GM18520 (cell line): ENCODE results near the gene C3orf49.
A peak's percentile ranks its signal among the peaks of the same experiment; 100 is the strongest.

Source experiments
- ATAC-seq: cut with Tn5 transposase; IDR thresholded peaks from one replicate; pipeline ENCODE4 v1.9.1; 2021; ENCODE audit not compliant: unreplicated experiment

The C3orf49 gene

GRCh38 chr3:63819151-63819398 lies at the start of gene C3orf49:
Gene C3orf49 (plus strand): TSS chr3:63819299. CDS start chr3:63819472, 173 bp downstream.
- no peak for ATAC-seq

- ATAC-seq, result no peak
Measured at GRCh38 chr3:63774781-63775180, 44.3 kb upstream of the C3orf49 start.

GRCh38 chr3:63779227-63779626 lies 39.9 kb upstream of the C3orf49 start:
- no peak for ATAC-seq

- ATAC-seq, result no peak
Measured at GRCh38 chr3:63791974-63792373, 27.1 kb upstream of the C3orf49 start.

- ATAC-seq, result no peak
Measured at GRCh38 chr3:63795438-63795837, 23.7 kb upstream of the C3orf49 start.

DNA sequence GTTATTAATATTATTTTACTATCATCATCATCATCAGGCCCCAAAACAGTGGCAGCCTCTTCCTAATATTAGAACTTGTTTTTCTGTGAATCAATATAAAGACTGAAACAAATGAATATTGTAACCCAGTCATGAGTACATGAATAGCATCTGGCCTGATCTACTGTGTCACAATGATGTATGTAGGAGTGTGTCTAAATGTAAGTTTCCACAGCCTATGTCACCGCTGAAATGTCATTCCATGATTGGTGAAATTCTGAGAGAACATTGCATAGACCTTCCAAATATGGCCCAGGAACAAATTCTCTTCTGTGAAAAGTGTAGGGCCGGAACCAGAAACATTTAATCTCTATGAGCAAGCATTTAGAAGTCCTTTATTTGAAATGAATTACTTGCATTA lies 20.6 kb upstream of the C3orf49 start:
- no peak for ATAC-seq

DNA sequence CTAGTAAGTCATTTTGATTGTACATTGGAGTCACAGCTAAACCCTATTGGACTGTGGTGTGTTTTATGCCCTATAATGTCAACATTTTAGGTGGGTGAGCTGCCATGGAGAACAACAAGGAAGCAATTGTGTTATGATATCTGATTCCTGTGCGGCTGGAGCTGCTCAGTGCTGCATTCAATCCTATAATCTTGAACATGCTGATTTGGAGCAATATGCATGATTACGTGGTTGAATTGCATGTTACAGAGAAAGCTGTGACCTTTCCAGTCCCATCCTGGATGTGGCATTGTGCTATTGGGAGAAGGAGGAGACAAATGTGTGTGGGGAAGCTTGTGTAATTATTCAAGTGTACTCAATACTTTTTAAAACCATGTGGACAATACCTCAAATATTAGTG lies 20.1 kb upstream of the C3orf49 start:
- ATAC-seq, result no peak

GRCh38 chr3:63800097-63800496 lies 19.0 kb upstream of the C3orf49 start:
- no peak for ATAC-seq

DNA sequence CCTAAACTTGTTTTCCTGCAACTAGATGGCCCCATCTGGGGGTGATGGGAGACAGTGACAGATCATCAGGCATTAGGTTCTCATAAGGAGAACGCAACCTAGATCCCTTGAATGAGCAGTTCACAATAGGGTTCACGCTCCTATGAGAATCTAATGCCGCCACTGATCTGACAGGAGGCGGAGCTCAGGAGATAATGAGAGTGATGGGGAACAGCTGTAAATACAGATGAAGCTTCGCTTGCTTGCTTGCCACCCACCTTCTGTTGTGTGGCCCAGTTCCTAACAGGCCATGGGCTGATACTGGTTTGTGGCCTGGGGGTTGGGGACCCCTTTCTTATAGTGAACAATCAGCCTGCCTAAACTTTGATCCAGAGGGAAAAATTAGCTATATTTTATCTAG lies 15.2 kb upstream of the C3orf49 start:
- ATAC-seq, result no peak

GRCh38 chr3:63807961-63808565 lies 11.0 kb upstream of the C3orf49 start:
- ATAC-seq, result no peak

DNA sequence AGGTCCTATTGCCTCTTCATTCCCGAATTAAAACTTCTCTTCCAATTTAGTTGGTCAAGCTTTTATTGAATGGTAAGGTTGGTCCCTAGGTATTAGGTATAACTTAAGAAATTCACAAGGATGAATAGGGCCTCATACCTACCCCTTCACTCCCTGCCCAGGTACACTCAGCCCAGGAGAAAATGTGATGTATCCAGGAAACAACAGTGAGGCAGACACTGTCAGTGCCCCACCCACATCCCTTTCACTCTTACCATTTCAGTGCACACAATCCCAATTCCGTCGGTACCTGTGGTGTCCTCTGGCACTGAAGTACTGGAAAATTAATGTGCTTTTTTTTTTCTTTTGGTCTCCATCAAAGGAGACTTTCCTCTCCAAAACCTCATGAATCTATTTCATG lies 10.5 kb upstream of the C3orf49 start:
- ATAC-seq, result no peak

DNA sequence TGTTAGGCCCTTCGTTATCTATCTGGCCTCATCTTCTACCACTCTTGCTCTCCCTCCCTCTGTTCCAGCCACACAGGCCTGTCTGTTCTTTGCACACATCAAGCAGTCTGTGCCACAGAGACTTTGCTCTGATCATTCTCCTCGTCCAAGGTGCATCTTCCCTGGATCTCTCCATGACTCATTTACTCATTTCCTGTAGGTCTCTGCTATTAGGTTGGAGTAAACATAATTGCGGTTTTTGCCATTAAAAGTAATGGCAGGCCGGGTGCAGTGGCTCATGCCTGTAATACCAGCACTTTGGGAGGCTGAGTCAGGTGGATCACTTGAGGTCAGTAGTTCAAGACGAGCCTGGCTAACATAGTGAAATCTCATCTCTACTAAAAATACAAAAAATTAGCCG lies 9.5 kb upstream of the C3orf49 start:
- ATAC-seq, result no peak

- ATAC-seq, result no peak
Measured at GRCh38 chr3:63814237-63814636, 4.9 kb upstream of the C3orf49 start.

GRCh38 chr3:63817225-63817624 lies 1.9 kb upstream of the C3orf49 start:
- ATAC-seq, result no peak

- peak; percentile 43 for ATAC-seq
Measured at GRCh38 chr3:63818282-63819150, 583 bp upstream of the C3orf49 start.

- ATAC-seq, result no peak
Measured at GRCh38 chr3:63824309-63824708, 5.2 kb downstream of the C3orf49 start.

DNA sequence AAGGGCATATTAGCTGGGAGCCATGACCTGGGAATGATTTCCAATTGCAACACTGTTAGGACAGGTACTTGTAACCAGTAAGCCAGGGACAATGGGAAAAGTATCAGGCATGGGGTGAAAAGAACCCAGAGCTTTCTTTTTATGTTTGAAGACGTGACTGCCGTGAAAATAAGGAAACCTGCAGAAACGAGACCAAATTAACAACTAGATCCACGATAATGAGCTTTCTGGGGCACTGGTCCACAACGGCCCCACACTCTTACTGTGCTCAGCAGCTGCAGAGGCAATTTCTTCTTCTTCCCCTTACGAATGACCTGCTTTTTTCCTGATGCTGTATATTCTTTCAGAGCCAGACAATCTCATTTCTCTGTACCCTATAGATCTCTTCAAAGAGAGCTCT lies 11.4 kb downstream of the C3orf49 start:
- ATAC-seq, result no peak

GRCh38 chr3:63832395-63832794 lies 13.3 kb downstream of the C3orf49 start:
- ATAC-seq, result no peak

- no peak for ATAC-seq
Measured at GRCh38 chr3:63841704-63842103, 22.6 kb downstream of the C3orf49 start.

GRCh38 chr3:63842127-63842526 lies 23.0 kb downstream of the C3orf49 start:
- ATAC-seq, result no peak

DNA sequence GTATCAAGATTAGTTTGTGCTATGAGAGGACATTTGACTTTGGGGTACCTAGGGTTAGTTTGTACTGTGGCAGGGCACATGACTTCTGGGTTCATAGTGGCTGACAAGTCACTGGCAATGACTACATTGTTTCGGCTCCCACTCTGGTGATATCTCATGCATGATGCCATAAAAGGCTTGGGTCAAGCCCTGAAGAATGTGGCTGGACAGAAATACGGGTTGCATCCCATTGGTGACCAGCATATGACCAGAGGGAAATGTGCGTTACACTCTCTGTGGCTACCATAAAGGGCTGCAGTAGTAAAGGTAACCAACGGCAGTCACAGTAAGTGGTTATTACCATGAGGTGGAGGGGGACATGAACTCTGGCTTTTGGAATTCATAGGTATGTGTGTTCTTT lies 26.1 kb downstream of the C3orf49 start:
- ATAC-seq, result no peak

- ATAC-seq, result no peak
Measured at GRCh38 chr3:63847718-63848450, 28.8 kb downstream of the C3orf49 start.
